Measurements from ENCODE around the gene PARN. TPM values are rescaled to one million over a fixed set of nuclear protein-coding genes. Genes with fewer than 3 reads are reported as not detected.
A peak's percentile ranks its signal among the peaks of the same experiment; 100 is the strongest.
"Not testable (repeated sequence)": the region's sequence is repeated elsewhere in the genome, so short reads cannot be mapped to it uniquely, and the experiment has no call there.

The PARN gene
- 10 to 100 TPM in 11 of 12 donors, not detected in 1; 15.0 to 35.4 (median 18.3) TPM for polyA plus RNA-seq (ENCODE audit: insufficient read length in 12 of 12)
- long read RNA-seq, donor 1, result 0 reads
- long read RNA-seq, donor 2, partial matches to known transcripts, result 0 of 1 reads
- long read RNA-seq, donor 2, other reads (novel, unspliced or antisense), result 0 of 1 reads
- long read RNA-seq, donor 3, result 0 reads
- long read RNA-seq, donor 4, partial matches to known transcripts, result 0 of 1 reads
- long read RNA-seq, donor 4, other reads (novel, unspliced or antisense), result 0 of 1 reads
- long read RNA-seq, donor 5, result 0 reads
- long read RNA-seq, donor 6, result 0 reads
- long read RNA-seq, donor 7, result 0 reads
- long read RNA-seq, donor 8, result 0 reads
- long read RNA-seq, donor 9, partial matches to known transcripts, result 0 of 1 reads
- long read RNA-seq, donor 9, other reads (novel, unspliced or antisense), result 0 of 1 reads
- long read RNA-seq, donor 10, partial matches to known transcripts, result 0 of 2 reads
- long read RNA-seq, donor 10, other reads (novel, unspliced or antisense), result 0 of 2 reads
- long read RNA-seq, donor 11, partial matches to known transcripts, result 0 of 3 reads
- long read RNA-seq, donor 11, other reads (novel, unspliced or antisense), result 0 of 3 reads

GRCh38 chr16:14629919-14630619, at the start of gene PARN:
Gene PARN (minus strand): TSS chr16:14630260. CDS start chr16:14630125, 135 bp downstream.
- peak; percentile 96 for DNase-seq

- DNase-seq, result no peak
Measured at GRCh38 chr16:14678748-14679497, 48.9 kb upstream of the PARN start.

DNA sequence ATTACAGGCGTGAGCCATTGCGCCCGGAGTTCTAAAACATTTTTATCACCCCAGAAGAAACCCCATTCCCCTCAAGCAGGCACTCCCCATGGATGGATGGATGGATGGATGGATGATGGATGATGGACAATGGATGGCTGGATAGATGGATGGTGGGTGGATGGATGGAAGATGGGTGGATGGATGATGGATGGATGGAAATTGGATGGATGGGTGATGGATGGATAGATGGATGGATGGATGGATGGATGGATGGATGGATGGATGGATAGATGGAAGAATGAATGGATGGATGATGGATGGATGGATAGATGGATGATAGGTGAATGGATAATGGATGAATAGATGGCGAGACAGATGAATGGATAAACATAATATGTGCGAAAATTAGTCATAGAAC, 47.6 kb upstream of the PARN start:
- DNase-seq, result no peak

- DNase-seq, result no peak
Measured at GRCh38 chr16:14676633-14677032, 46.6 kb upstream of the PARN start.

DNA sequence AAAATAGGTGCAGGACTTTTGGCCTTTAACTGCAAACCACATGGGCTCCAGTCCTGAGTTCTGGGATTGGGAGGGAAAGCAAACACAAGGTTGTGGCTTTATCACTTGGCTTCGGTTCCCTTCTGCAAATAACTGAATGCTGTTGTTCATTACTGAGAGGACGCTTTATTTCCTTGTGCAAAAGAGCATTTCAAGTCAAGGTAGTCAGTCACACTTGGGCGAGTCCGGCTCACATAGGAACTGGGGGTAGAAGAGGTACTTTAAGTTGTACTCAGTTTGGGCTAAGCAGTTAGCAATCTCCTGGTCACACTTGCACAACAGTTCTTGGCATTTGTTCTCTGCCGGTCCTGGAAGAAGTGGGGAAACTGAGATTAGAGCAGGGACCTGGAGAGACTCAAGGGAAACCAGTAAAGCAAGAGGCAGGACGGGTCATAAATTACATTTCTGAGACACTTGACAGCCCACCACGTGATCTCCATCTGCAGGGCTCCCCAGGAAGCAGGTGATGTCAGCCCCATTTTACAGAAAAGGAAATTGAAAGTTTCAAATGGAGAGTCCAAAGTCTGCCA, 42.4 kb upstream of the PARN start:
- DNase-seq, result no peak

DNA sequence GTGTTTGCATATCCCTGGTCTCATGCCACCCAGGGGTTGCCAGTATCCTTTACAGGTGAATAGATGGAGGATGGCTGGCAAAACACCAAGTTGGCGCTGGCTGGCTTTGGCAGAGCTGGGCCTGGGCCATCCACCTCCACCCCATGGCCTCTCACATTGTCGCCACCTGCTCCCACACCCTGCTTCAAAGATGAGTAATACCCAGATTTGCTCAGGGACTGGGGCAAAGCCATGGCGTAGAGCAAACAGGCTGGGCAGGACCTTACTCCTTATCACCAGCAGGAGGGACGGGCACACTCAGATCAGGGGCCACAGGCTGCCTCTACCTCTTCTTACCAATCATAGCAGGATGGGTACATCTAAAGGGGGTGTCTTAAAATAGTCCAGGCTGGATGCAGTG, 39.7 kb upstream of the PARN start:
- no peak for DNase-seq

- DNase-seq, result no peak
Measured at GRCh38 chr16:14668556-14669223, 38.6 kb upstream of the PARN start.

DNA sequence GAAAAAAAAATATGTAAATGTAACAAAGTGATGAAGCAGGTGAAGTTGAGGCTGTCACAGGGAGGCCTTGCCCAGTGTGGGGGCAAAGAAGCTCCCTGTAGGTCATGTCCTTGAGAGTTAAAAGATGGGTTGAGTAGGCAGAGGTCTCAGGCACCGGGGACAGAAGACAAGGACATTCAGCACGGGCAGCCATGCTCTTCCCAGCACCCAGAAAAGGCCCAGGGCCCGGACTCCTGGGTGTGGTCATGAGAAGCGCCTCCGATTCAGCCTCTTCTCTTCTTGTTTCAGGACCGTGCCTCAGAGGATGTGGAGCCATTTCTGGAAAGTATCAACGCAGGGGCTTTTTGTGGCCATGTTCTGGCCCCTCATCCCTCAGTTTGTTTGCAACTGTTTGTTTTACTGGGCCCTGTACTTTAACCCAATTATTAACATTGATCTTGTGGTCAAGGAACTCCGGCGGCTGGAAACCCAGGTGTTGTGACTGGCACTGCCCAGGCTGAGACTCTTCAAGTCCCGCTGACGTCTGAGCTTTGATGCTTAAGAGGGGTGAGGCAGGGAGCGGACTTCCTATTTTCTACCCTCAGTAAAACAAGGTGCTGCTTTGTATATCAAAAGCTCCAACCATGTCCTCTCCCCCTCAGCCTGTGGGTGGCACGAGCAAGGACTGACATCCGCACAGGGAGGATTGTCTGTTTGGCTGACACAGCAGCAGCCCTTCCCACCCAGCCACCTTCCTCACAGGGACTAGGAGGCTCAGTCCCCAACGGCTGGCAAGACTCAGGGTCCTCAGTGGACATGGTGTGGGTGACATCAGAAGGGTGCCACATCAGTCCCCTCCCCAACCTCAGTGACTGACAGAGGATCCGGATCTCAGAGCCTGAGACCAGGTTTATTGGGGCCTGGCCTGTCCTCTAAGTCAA, 37.5 kb upstream of the PARN start:
- no peak for DNase-seq

DNA sequence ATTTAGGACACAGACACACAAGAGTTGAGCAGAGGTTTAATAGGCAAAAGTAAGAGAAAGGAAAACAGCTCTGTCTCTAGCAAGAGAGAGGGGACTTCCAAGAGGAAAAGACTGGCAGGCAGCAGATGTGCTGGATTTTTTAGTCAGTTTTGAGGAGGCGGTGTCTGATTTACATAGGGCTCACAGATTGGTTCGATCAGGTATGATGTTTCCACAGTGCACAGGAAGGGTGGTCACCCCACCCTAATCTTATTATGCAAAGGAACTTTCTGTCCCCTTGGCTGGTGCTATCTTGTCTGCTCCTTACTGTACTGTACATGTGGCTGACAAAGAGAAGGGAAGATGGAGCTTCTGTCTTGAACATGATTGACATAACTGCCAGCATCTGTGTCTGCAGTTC, 28.0 kb upstream of the PARN start:
- DNase-seq, result no peak

DNA sequence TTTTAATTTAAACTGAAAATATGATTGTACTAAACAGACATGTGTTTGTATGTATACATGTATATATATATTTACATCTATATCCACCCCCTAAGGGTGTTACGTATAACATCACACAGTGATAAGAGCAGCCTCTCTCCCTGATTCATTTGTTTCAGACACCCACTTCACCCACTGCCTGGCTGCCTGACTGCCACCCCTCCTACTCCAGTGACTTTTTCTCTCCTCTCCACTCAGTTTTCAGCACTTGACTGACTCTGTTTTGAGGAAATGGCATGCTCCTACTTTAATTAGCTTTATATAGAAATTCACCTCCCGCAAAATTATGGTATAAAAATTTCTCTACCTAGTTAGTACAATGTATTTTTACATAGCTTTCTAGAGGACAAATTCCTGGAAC, 22.7 kb upstream of the PARN start:
- no peak for DNase-seq

- no peak for DNase-seq
Measured at GRCh38 chr16:14650629-14651028, 20.6 kb upstream of the PARN start.

- no peak for DNase-seq
Measured at GRCh38 chr16:14649816-14650215, 19.8 kb upstream of the PARN start.

GRCh38 chr16:14641926-14642325, 11.9 kb upstream of the PARN start:
- DNase-seq, result no peak

DNA sequence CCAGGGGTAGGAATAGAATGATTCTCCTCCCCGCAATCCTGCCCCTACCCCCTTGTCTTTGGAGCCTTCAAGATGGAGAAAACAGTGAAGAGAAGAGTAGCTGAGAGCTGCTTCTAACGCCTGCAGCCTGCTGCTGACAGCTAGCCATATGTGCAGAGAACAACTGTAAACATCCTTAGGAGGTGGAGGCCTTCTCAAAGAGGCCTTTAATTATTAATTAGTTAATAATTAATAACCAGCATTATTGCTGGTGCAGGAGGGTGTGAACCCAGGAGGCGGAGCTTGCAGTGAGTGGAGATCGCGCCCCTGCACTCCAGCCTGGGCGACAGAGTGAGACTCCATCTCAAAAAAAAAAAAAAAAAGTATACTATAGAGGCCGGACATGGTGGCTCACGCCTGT, 11.1 kb upstream of the PARN start:
- no peak for DNase-seq

GRCh38 chr16:14640538-14640937, 10.5 kb upstream of the PARN start:
- no peak for DNase-seq

GRCh38 chr16:14636951-14637240, 6.8 kb upstream of the PARN start:
- not testable (repeated sequence) for DNase-seq

- not testable (repeated sequence) for DNase-seq
Measured at GRCh38 chr16:14636179-14636950, 6.3 kb upstream of the PARN start.

DNA sequence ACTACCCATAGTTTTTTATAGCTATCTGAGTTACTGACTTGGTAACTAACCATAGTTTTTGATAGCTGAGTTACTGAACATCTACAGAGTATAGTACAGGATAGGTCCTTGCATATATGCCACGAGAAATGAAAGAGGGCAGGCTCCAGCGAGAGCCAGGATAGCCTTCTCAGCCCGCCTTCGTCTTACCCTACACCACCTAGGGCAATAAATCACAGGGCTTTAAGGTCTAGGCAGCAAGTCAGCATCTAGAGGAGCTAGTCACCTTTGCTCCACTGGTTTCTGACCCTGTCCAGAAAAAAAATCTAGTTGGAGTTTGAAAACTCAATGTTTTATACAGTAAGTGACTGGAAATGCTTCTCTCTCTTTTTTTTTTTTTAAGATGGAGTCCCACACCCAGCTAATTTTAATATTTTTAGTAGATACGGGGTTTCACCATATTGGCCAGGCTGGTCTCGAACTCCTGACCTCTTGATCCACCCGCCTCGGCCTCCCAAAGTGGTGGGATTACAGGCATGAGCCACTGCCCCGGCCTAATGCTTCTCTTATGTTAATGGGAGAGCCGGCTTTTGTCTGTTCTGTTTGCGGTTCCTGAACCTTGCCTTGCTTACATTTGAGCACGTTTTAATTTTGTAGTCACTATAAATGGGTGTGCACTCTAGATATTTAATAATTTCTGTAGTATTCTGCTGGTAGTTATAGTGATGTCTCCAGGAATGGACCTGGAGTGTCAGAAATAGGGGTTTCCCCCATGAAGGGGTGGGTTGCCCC, 5.5 kb upstream of the PARN start:
- no peak for DNase-seq

DNA sequence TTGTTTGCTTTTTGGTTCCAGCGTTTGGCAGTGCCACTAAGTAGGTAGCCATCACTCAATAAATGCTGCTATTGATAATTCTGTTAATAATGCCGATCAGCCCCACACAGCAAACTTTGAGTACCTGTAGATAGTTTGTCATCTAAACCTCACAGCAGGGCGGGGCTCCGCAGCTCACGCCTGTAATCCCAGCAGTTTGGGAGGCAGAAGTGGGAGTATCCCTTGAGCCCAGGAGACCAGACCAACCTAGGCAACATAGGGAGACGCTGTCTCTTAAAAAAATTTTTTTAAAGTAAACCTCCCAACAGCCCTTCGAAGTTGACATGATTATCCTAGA, 4.3 kb upstream of the PARN start:
- DNase-seq, result no peak
